ENCODE results near the gene HOXA3. TPM values are rescaled to one million over a fixed set of nuclear protein-coding genes. Genes with fewer than 3 reads are reported as not detected.

The HOXA3 gene
- total RNA-seq, 4 donors from 2014 or later, result 1.8 to 11.0 (median 4.3) TPM

- no peak for TF ChIP-seq CTCF (IDR thresholded peaks at IDR 0.05)
- ATAC-seq (ENCODE audit: low FRiP score), result no peak
- no peak for DNase-seq (ENCODE audit: low spot score)
These were observed 10.3 kb upstream of the HOXA3 start for GRCh38 chr7:27162561-27163287.

- DNase-seq (ENCODE audit: low spot score) (peak; percentile 14), ATAC-seq (ENCODE audit: low FRiP score) (no peak)
- no peak for TF ChIP-seq CTCF (IDR thresholded peaks at IDR 0.05)
These were observed 9.6 kb upstream of the HOXA3 start for GRCh38 chr7:27161721-27162560.

- ATAC-seq (ENCODE audit: low FRiP score), result no peak
- no peak for DNase-seq (ENCODE audit: low spot score)
- TF ChIP-seq CTCF (IDR thresholded peaks at IDR 0.05), result no peak
These were observed 8.9 kb upstream of the HOXA3 start for GRCh38 chr7:27161214-27161720.

GRCh38 chr7:27160546-27161213, 8.3 kb upstream of the HOXA3 start:
- DNase-seq (ENCODE audit: low spot score), result peak; percentile 86
- peak in 2 of 3 donors; percentile 95 to 98 for TF ChIP-seq CTCF (IDR thresholded peaks at IDR 0.05)
- peak; percentile 72 for ATAC-seq (ENCODE audit: low FRiP score)

- TF ChIP-seq CTCF (IDR thresholded peaks at IDR 0.05), result no peak
- ATAC-seq (ENCODE audit: low FRiP score) (no peak), DNase-seq (ENCODE audit: low spot score) (peak; percentile 20)
These were observed 7.8 kb upstream of the HOXA3 start for GRCh38 chr7:27160145-27160545.

- peak; percentile 19 for DNase-seq (ENCODE audit: low spot score)
- TF ChIP-seq CTCF (IDR thresholded peaks at IDR 0.05), result no peak
- no peak for ATAC-seq (ENCODE audit: low FRiP score)
These were observed 7.1 kb upstream of the HOXA3 start for GRCh38 chr7:27159266-27160144.

Data from omental fat pad (tissue), 4 donors.